PFSK-1 (cell line): ENCODE results near the gene FOS.

Source experiments
- POLR2AphosphoS5 ChIP-seq: IDR thresholded peaks from 2 replicates; pipeline ENCODE4 v1.6.1; 2012; ENCODE audit warnings: low read depth, mild to moderate bottlenecking, control low read depth, low read length, moderate library complexity
- REST ChIP-seq, 2 experiments: IDR thresholded peaks; 2 replicates each; pipeline versions ENCODE4 v1.6.1 to v1.8.0; 2011 to 2012; ENCODE audit warnings: low read depth in 2 of 2, low read length in 2 of 2, control low read depth in 1 of 2, inconsistent platforms in 1 of 2, mild to moderate bottlenecking in 1 of 2, moderate library complexity in 1 of 2; ENCODE audit not compliant: insufficient read depth in 1 of 2
- SIN3A ChIP-seq: IDR thresholded peaks from 2 replicates; pipeline ENCODE4 v1.6.1; 2012; ENCODE audit warnings: mild to moderate bottlenecking, low read length, moderate library complexity, borderline replicate concordance; ENCODE audit not compliant: insufficient read depth
- TAF1 ChIP-seq: IDR thresholded peaks from 2 replicates; pipeline ENCODE4 v1.6.1; 2012; ENCODE audit warnings: low read length, control low read depth, borderline replicate concordance; ENCODE audit not compliant: insufficient read depth

GRCh38 chr14:75295491-75296345 is 17.1 kb downstream of the FOS start:
- TF ChIP-seq TAF1 (no peak), POLR2AphosphoS5 (no peak), SIN3A (no peak), REST (IDR thresholded peaks at IDR 0.05; ENCODE audit: insufficient read depth in 1 of 2, low read depth in 2 of 2, low read length in 2 of 2) (no peak)
